A204.1 (cell line): ENCODE measurements around the gene WFIKKN2.

ENCODE experiments used
- FAIRE-seq: peaks from 2 replicates; lab custom pipeline; 2012; peaks lifted over from hg19 to GRCh38; lab: Jason Lieb, UNC

WFIKKN2 gene

GRCh38 chr17:50834429-50835300 is 721 bp upstream of the WFIKKN2 start:
- no peak for FAIRE-seq

GRCh38 chr17:50836826-50837225 is 1.4 kb downstream of the WFIKKN2 start:
- no peak for FAIRE-seq

GRCh38 chr17:50837286-50837979 is 2.0 kb downstream of the WFIKKN2 start:
- FAIRE-seq: no peak

GRCh38 chr17:50837980-50838954 is 2.9 kb downstream of the WFIKKN2 start:
- FAIRE-seq: no peak

DNA sequence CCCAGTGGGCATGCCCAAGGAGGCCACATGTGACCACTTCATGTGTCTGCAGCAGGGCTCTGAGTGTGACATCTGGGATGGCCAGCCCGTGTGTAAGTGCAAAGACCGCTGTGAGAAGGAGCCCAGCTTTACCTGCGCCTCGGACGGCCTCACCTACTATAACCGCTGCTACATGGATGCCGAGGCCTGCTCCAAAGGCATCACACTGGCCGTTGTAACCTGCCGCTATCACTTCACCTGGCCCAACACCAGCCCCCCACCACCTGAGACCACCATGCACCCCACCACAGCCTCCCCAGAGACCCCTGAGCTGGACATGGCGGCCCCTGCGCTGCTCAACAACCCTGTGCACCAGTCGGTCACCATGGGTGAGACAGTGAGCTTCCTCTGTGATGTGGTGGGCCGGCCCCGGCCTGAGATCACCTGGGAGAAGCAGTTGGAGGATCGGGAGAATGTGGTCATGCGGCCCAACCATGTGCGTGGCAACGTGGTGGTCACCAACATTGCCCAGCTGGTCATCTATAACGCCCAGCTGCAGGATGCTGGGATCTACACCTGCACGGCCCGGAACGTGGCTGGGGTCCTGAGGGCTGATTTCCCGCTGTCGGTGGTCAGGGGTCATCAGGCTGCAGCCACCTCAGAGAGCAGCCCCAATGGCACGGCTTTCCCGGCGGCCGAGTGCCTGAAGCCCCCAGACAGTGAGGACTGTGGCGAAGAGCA is 4.4 kb downstream of the WFIKKN2 start:
- FAIRE-seq: no peak

DNA sequence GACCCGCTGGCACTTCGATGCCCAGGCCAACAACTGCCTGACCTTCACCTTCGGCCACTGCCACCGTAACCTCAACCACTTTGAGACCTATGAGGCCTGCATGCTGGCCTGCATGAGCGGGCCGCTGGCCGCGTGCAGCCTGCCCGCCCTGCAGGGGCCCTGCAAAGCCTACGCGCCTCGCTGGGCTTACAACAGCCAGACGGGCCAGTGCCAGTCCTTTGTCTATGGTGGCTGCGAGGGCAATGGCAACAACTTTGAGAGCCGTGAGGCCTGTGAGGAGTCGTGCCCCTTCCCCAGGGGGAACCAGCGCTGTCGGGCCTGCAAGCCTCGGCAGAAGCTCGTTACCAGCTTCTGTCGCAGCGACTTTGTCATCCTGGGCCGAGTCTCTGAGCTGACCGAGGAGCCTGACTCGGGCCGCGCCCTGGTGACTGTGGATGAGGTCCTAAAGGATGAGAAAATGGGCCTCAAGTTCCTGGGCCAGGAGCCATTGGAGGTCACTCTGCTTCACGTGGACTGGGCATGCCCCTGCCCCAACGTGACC is 5.0 kb downstream of the WFIKKN2 start:
- no peak for FAIRE-seq

DNA sequence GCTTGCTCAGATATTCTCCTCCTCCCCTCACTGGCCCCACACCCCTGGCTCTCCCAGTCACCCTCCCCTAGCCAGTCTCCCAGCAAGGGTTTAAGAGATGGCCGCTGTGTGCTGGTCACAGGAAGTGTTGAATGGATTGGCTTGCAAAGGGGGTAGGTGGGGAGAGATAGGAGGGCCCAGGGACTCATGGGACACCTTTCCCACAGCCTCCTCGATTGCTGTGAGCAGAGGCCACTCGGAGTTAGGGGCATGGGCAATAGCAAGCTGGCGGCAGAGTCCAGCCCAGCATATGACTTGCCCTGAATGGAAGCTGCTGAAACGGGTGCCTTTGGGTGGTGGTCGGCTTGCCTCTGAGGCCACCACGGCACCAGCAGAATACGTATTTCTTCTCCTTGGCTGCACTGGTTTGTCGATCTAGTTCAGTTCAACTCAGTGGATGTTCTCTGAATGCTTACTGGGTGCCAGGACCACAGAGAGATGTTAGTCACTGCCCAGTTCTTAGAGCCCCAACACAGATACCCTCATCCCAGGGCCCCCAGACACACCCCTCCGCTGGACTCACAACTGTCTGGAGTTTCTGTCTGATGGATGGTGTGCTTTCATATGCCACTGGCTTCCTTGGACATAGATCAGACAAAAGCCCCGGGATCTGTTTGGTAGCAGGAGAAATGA is 6.0 kb downstream of the WFIKKN2 start:
- no peak for FAIRE-seq

DNA sequence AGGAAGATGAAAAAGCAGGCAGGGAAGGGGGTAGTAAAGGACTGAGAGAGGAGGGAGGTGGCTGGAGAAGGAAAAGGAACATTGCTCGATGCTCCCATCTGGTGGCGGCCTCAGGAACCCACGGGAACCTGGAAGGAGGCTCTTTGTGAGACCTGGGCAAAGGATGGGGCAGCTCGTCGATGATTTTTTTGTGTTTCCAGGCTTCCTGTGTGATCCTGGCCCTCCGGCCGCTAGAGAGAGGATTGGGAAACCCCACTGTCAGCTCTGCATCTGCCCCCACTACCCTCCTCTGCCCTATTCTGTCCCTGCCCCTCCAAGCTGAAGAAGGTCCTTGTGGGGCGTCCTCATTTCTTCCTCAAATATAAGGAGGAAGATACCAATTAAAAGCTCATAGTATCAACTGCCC is 6.6 kb downstream of the WFIKKN2 start:
- peak; percentile 9 for FAIRE-seq

- no peak for FAIRE-seq
Measured at GRCh38 chr17:50842506-50843149, 7.2 kb downstream of the WFIKKN2 start.

- no peak for FAIRE-seq
Measured at GRCh38 chr17:50843150-50843905, 7.9 kb downstream of the WFIKKN2 start.

- no peak for FAIRE-seq
Measured at GRCh38 chr17:50844117-50844700, 8.8 kb downstream of the WFIKKN2 start.

- FAIRE-seq: no peak
Measured at GRCh38 chr17:50845240-50846147, 10.1 kb downstream of the WFIKKN2 start.

- FAIRE-seq: no peak
Measured at GRCh38 chr17:50847566-50847965, 12.2 kb downstream of the WFIKKN2 start.

- no peak for FAIRE-seq
Measured at GRCh38 chr17:50848039-50848438, 12.7 kb downstream of the WFIKKN2 start.

- FAIRE-seq: no peak
Measured at GRCh38 chr17:50848711-50849110, 13.3 kb downstream of the WFIKKN2 start.

- FAIRE-seq: no peak
Measured at GRCh38 chr17:50850640-50851039, 15.3 kb downstream of the WFIKKN2 start.

- no peak for FAIRE-seq
Measured at GRCh38 chr17:50853015-50853615, 17.7 kb downstream of the WFIKKN2 start.

DNA sequence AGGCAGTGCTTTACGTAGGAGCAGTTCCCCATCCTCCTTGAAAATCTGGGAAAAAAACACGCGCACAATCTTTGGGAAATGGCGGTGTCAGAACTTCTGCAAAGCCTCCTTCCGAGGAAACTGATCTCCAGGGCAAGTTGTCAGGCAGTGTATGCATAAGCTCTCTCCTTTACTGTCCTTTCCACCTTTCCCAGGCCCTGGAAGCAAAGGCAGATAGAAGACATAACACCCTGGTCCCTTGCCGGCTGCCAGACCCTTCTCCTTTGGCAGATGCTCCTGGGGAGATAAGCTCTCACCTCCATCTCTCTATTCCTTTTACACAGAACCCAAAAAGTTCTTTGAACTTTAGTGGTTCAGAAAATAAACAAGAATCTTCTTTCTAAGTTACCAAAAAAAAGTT is 18.4 kb downstream of the WFIKKN2 start:
- FAIRE-seq: no peak
